Superior temporal gyrus (tissue), 1 donor: ENCODE data around the gene DEF6.
A peak's percentile ranks its signal among the peaks of the same experiment; 100 is the strongest.
"Not testable (repeated sequence)": the region's sequence is repeated elsewhere in the genome, so short reads cannot be mapped to it uniquely, and the experiment has no call there.

ENCODE experiments used
- DNase-seq: peaks from one replicate; pipeline ENCODE4 v3.0.0-alpha.2; 2016; ENCODE audit errors: extremely low spot score

The DEF6 gene

DNA sequence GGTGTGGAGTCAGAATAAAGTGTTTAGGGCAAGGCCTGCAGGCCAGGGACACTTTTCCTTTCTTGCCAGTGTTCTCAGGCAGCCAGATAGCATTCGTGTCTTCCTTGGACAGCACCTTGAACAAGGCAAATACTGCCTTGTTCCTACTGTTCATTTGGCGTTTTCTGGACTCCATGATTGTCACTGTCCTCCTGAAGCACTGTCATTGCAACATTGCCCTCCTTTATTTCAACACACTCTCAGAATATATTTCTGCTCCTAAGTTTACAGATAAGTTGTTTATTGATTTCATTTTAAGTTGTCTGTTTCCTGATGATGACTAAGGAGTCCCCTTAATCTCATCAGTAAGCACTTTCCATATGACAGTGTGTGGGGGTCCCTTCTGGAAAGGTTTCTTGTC, 15.1 kb upstream of the DEF6 start:
- DNase-seq: no peak

DNA sequence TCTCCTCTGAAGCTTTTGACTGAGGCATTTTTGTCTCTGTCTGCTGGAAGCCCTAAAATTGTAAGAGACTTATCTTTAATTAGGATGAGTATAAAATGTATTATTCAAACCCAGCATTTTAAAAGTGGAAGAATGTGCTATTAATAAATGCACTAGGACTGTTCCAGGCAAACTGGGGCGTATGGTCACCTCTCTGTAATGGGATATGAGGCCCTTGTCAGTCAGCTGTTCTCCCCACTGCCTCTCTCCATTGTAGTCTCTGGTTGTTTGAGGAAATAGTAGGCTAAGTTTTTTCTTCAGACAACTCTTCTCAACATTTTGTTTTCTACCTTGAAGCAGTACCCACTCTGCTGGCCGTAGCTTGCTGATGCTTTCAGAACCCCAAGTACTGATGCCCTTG, 14.3 kb upstream of the DEF6 start:
- no peak for DNase-seq

DNA sequence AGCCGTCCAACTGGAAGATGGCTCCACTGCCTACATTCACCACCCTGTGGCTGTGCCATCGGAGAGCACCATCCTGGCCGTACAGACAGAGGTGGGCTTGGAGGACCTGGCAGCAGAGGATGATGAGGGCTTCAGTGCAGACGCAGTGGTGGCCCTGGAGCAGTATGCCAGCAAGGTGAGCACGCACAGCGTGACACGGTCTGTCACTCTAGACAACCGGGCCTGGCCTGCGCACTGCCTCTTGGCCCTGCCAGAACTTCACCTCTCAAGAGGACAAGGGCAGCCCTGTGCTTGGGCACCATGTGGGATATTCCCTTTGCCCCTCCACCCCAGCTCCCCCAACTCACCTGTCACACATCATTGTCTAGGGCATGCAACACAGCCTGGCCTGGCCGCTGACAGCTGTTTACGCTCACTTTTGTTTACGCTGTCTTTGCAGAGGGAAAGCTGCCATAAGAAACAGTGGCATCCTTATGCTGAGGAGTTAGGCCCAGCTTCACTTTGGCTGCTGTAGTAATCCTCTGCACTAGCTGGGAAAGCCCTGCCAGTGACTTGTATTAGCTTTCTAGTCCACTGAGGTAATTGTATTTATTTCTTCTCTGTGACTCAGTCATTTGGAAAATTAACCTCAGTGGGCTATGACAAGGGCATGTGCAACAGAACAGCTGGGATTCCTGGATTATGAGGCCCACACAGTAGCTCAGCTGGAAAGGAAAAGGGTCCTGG, 9.8 kb upstream of the DEF6 start:
- DNase-seq: no peak

DNA sequence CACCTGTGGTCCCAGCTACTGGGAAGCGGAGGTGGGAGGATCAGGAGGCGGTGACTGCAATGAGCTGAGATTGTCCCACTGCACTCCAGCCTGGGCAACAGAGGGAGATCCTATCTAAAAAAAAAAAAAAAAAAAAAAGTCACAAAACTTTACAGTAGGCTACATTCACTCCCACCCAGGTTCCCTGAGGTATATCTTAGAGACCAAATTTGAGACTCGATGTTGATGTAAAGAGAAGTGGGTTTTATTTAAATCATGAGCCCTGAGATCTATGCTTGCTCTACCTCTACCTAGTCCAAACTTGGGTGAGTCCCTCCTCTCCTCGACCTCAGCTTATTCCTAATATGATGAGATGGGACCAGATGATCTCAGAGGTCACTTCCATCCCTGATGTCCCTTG, 8.8 kb upstream of the DEF6 start:
- no peak for DNase-seq

DNA sequence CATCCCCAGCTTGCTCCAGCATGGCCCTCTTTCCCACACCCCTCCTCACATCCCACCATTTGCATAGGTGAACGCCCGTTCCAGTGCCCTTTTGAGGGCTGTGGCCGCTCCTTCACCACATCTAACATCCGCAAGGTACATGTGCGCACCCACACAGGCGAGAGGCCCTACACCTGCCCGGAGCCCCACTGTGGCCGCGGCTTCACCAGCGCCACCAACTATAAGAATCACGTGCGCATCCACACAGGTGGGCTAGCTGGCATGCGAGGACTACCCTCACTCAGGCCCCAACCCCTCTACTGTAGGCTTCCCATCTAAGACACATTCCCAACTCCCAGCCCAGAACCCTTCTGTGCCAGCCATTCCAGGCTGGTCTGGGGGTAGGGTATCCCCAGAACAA, 6.1 kb upstream of the DEF6 start:
- DNase-seq: no peak

DNA sequence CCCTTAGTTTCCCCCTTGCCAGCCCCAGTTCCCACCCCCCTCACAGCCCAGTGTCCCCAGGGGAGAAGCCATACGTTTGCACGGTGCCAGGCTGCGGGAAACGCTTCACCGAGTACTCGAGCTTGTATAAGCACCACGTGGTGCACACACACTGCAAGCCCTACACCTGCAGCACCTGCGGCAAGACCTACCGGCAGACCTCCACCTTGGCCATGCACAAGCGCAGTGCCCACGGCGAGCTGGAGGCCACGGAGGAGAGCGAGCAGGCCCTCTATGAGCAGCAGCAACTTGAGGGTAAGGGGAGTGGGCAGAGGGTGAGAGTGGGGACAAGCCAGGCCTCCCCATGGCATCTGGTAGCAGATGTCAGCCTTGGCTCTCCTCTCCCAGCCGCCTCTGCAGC, 5.1 kb upstream of the DEF6 start:
- DNase-seq: no peak

DNA sequence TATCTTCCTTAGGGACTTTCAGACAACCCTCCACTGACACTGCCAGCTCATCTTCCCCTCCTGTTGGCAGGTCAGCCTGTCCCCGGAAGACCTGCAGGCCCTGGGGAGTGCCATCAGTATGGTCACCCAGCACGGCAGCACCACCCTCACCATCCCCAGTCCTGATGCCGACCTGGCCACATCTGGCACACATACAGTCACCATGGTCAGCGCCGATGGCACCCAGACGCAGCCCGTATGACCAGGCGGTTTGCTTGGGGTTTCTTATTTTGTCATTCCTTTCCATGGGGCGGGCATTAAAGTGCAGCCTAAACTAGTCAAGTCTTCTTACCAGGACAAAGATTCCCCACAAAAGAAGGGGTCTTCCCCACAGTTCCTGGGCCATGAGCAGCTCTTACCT, 3.9 kb upstream of the DEF6 start:
- no peak for DNase-seq

DNA sequence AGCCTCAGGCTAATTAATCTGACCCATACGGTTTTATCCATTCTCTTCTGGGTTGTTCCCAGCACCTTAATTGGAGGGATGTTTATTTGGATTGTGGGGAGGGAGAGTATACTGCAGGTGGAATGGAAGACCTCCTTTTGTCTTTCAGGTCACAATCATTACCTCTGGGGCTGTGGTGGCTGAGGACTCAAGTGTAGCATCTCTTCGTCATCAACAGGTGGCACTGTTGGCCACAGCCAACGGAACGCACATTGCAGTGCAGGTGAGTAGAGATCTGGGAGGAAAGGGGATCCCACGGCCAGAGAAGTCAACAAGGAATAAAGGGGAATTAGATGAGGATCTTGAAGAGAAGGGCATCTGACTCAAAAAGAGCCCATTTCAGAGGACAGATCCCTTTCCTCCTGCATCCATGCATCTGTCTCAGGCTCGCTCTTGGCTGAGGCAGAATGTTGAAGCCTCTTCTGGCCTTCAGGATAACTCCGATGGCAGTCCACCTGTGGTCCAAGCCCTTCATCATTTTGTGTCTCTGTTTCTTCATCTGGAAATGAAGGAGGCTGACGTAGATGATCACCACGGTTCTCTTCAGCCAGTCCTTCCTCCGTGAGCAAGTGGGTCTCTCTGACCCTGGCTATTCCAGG, 3.2 kb upstream of the DEF6 start:
- peak; percentile 58 for DNase-seq

DNA sequence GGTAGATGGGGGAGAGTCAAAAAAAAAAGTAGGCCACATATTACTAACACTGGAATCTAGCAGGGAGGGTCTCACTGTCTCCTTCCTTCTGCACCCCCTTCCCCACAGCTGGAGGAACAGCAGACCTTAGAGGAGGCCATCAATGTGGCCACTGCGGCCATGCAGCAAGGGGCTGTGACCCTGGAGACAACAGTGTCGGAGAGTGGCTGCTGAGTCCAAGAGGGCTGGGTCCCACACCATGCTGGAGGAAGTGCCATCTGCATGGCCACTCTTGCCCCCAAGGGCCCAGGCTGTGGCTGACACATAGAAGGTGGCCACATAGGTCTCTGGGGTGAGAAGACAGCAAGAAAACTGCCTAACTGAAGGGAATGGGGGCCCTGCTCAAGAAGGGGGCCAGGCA, 2.6 kb upstream of the DEF6 start:
- no peak for DNase-seq

DNA sequence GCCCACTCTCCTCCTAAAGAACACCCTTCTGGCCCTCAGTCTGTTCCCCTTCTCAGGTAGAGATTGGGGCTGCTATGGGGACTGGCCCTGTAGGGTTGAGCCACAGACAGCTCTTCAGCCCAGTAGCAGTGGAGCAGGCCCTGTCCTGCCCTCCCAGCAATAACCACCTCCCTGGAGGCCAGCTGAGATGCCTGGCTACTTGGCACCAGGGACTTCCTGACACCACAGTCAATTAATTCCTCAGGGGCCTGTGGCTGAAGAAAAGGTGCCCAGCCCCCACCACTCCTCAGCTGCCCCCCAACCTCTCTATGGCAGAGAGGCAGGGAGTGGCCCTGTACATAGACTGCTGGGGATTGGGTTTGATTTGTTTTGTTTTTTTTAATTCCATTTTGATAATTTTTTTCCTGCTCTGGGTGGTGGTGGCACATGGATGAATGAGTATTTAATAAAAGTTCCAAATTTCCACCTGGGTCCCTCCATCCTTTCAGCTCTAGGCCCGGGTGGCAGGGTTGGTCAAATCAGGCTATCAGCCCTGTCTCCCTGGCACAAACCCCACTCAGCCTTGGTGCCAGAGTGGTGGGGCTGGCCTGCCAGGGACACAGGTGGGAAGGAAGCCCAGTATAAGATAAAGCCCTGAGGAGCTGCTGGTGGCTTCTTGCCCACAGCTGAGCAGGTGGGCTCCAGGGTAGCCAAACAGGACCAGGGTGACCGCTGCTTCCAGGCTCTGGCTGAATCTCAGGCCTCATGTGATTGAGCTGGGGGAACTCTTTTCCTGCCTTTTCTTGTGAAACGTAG, 1.9 kb upstream of the DEF6 start:
- no peak for DNase-seq

DNA sequence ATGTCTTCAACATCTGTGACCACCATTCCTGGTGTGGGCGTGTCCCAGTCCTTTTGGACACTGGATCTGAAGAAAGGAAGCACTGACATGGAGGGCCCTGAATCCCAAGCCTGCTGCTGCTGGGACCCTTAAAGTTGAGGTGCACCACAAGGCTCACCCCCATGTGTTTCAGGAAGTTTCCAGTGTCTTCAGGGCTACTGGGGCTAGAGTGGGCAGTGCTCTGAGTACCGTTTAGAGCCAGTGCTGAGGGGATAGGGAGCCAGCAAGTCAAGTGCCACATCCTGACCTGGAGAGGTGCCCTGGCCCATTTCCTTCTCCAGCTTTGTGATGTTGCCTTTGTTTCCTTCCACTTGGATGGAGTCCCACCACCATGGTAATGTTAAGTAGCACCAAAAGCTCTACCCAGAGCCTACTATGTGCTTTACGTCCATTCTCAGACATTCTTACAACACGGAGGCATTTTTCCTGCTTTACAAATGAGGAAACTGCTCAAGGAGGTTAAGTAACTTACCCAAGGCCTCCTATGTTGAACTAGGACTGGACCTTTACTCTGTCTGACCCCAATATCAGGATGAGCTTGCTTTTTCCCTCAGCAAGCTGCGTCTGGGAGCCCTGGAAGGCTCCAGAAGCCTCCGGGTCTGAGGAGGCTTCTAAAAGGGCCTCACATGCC, 552 bp upstream of the DEF6 start:
- no peak for DNase-seq

DNA sequence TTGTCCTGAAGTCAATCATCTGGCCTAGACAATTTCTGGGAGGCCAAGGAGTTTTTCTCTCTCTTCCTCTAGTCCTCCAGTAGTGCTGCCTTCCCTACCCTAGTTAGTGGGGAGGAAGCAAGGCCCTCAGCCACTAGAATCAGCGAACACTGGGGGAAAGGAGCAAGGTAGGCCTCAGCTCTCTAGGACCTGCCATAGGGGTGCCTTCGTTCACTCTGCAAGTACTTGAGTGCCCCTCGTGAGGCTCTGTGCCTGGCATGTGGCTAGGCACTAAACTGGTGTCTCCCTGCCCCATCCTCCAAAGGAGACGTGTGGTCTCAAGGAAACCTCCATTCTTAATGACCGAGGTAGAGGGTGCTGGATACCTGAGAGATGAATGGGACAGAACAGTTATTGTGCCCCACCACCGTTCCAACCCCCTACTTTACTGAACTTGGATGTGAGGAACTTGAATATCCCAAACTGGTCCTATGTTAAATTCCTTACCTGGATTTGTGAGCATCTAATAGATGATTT, 1.1 kb downstream of the DEF6 start:
- no peak for DNase-seq

DNA sequence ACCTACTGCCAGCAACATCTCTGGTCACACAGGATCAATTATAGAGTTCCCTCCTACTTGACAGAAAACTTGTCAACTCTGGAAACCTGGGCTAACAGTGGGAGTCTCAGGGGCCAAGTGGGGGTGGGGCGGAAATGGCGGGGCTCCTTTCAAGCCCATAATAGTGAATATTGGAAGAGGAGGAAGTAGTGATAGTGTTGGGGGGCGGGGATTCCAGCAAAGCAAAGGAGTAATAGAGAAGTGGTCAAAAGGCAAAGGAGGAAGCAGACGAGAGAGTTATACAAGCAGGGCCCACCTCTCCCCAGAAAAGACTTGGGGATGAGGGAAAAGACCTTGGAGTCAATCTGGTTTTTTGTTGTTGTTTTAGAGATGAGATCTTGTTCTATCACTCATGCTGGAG, 2.1 kb downstream of the DEF6 start:
- no peak for DNase-seq

DNA sequence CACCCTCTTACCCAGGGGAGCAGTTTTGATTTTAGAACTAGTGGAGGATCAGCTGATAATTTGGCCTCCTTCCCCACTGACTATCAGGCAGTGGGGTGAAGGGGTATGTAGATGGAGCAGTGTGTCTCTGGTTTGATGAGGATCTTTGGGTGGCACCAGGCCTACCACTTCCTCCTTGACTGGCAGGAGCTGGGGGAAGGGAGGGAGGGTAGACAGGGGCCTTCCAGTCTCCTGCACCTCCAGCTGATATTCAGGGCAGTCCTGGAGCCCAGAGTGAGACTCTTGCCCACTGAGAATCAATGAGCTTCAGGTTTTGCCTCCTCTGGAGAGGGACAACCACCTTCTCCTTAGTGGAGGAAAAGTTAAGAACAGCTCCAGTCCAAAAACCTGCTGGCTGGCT, 3.2 kb downstream of the DEF6 start:
- DNase-seq: no peak

DNA sequence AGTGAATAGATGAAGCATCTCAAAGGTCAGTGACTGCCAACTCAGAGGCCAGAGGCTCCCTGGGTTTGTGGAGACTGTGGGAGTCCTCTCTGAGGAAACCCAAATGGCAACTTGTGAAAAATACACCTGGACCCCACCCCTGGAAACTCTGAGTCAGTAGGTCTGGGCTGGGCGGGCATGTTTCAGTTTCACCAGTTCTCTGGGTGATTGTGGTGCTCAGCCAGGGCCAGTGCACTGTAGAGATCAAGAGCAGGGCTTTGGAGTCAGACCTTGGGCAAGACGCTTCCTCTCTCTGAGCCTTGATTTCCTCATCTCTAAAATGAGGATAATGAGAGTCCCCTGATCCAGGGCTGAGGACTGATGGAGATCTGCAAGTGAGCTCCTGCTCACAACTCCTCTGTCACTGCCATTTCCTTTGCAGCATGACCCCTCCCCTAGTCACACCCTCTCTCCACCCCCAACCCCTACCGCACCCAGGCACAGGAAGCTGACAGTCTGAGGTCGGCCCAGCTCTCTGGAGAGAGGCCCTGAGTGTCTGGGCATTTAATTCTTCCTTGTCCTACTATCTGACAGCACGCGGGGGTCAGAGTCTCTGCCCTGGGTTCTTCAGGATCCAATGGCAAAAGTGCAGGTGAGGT, 5.1 kb downstream of the DEF6 start:
- no peak for DNase-seq

DNA sequence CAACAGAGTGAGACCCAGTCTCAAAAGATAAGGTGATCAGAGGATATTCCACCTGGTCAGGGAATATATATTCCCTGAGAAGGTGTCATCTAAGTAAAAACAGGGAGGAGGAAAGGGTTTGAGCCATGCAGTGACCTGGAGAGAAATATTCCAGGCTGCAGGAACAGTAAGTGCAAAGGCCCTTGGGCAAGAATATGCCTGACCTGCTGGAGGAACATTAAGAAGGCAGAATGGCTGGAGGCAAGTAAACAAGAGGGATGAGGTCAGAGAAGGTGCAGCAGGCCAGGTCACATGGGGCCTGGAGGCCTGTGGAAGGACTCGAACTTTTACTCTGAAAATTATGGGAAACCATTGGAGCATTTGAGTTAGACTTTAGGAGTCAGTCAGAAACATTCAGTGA, 6.7 kb downstream of the DEF6 start:
- no peak for DNase-seq

DNA sequence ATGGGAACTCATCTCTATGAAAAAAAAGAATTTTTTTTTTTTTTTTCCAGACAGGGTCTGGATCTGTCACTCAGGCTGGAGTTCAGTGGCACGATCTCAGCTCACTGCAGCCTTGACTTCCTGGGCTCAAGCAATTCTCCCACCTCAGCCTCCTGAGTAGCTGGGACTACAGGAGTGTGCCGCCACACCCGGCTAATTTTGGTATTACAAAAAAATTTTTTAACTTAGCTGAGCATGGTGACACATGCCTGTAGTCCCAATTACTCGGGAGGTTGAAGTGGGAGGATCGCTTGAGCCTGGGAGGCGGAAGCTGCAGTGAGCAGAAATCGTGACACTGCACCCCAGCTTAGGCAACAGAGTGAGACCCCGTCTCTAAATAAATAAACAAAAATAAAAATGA, 7.5 kb downstream of the DEF6 start:
- DNase-seq: no peak

DNA sequence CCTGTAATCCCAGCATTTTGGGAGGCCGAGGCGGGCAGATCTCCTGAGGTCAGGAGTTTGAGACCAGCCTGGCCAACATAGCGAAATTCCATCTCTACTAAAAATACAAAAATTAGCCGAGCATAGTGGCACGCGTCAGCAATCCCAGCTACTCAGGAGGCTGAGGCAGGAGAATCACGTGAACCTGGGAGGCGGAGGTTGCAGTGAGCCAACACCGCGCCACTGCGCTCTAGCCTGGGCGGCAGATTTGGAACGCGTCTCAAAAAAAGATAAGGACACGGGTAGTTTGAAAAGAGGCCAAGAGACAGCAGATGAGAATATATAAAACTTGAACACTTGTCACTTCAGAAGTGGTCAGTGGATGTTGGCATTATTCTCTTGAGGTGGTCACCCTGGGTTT, 9.5 kb downstream of the DEF6 start:
- DNase-seq: not testable (repeated sequence)

DNA sequence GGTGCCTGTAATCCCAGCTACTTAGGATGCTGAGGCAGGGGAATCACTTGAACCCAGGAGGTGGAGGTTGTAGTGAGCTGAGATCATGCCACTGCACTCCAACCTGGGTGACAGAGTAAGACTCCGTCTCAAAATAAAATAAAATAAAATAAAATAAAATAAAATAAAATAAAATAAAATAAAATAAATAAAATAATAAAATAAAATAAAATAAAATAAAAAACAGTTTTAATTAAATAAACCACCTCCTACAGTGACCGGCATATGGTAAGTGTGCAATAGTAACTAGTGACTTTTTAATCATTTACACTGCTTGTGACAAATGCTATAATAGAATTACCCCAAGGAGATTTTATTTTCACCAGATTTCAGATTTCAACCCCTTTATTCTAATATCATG, 10.9 kb downstream of the DEF6 start:
- DNase-seq: not testable (repeated sequence)

DNA sequence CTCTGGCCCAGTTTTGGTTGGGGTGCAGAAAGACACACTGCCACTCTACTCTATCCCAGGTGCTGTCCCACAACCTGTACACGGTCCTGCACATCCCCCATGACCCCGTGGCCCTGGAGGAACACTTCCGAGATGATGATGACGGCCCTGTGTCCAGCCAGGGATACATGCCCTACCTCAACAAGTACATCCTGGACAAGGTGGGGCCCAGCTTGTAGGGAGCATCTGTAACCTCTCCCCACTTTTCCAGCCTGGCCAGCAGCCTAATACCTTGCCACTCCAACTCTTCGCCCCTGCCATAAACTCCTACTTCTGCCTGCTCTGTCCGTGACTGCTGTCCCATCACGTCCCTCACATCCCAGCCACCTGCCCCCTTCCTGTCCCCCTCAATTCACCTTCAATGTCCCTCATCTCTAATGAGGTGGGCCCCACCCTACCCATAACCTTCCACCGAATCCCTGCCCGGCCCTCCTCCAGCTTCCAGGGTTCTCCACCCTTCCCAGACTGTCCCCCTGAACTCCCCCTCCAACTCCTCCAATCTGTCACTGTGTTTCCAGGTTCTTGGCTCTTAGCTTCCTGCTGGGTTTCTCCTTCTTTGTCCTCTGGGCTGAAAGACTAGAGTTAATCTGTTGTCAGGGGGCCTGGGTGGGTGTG, 12.1 kb downstream of the DEF6 start:
- DNase-seq: no peak

DNA sequence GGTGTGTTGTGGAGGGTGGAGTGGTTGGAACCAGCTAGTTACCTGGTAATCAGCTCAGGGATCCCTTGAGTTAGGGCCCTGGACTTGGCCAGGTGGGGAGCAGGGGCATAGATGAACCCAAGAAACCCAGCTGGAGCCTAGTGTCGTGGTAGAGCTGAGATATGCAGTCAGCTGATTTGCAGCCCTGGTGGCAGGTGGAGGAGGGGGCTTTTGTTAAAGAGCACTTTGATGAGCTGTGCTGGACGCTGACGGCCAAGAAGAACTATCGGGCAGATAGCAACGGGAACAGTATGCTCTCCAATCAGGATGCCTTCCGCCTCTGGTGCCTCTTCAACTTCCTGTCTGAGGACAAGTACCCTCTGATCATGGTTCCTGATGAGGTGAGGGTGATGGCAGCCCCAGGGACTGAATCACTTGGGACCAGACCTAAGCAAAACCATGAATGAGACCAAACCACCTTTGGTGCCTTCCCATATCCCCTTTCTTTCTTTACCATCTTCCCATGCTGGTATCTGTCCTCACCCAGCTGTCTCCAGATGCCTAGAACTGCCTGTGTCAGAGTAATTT, 12.7 kb downstream of the DEF6 start:
- DNase-seq: no peak
